ENCODE results near the gene APOL1.
"Not testable (repeated sequence)": the region's sequence is repeated elsewhere in the genome, so short reads cannot be mapped to it uniquely, and the experiment has no call there.

APOL1 gene

DNA sequence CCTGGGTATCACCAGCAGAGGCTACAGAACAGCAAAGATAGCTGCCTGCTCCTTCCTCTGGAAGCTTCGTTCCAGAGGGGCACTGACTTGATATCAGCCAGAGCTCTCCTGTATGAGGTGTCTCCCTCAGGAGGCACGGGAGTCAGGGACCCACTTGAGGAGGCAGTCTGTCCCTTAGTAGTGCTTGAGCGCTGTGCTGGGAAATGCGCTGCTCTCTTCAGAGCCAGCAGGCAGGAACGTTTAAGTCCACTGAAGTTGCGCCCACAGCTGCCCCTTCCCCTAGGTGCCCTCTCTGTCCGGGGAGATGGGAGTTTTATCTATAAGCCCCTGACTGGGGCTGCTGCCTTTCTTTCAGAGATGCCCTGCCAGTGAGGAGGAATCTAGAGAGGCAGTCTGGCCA, 18.3 kb downstream of the APOL1 start:
- not testable (repeated sequence) for FAIRE-seq

DNA sequence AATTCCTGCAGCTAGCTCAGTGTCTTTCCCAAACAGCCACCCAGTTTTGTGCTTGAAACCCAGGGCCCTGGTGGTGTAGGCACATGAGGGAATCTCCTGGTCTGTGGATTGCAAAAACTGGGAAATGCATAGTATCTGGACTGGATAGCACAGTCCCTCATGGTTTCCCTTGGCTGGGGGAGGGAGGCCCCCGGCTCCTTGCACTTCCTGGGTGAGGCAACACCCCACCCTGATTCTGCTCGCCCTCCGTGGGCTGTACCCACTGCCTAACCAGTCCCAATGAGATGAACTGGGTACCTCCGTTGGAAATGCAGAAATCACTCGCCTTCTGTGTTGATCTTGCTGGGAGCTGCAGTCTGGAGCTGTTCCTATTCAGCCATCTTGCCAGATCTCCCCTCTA, 19.0 kb downstream of the APOL1 start:
- FAIRE-seq = not testable (repeated sequence)

DNA sequence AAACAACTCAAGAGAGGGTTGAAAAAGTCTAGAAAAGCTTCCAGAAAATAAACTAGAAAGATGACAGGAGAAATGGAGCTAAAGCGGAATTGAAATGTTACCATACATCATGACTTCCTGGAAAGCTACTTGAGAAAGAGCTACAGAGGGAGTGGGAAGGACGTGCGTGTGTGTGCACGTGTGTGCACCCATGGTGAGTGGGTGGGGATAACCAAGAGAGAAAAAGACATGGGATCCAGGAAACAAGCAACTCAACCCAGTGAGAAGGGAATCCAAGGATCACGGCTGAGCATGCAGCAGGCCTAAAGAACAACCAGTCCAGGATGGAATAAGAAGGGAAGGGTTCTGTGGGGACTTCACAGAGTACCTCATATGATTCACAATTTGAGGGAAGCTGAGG, 21.6 kb downstream of the APOL1 start:
- FAIRE-seq = no peak

DNA sequence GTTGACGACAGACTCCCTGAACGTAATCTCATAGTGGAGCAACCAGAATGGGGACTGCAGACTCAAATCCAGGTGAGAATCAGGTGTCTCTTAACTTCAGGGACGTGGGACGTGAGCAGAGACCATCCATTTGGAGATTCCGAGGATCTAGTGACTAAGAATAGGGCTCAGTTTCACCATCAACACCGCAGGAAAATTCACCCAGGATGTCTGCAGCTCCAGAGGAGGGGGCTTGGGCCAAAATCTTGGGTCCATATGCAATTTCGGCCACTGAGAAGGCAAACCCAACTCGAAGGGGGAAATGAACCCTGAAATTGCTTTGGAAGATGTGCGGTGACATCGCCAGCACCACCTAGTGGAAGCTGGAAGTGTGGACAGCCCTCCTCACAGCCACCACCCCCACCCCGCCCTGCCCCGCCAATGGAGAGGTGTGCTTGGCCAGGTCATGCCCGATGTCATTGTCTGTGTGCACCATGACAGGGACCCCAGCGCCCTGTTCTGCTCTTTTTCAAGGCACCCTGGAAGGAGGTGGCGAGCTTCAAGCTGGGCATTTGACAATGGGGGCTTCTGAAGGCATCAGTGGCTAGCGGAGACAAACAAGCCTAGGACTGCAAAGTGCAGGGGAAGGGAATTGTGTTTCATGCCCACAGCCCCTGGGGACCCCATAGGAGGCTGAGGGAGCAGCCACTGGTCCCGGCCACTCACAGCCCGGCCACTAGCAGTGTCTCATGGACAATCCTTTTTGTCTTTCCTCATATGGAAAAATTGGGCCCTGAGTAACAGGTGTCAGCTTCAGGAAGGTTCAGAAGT, 24.8 kb downstream of the APOL1 start:
- FAIRE-seq = no peak

DNA sequence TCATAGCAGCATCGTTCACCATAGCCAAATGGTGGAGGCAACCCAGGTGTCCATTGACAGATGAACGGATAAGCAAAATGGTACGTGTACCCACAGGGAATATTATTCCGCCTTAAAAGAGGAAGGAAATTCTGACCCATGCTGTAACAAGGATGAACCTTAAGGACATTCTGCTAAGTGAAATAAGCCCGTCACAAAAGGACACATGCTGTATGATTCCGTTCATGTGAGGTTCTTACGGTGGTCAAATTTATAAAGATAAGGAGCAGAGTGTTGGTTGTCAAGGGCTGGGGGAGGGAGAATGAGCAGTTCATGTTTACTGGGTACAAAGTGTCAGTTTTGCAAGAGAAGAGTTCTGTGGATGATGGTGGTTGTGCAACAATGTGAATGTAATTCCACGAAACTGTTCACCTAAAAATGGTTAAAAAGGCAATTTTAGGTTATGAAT, 26.3 kb downstream of the APOL1 start:
- FAIRE-seq = no peak

DNA sequence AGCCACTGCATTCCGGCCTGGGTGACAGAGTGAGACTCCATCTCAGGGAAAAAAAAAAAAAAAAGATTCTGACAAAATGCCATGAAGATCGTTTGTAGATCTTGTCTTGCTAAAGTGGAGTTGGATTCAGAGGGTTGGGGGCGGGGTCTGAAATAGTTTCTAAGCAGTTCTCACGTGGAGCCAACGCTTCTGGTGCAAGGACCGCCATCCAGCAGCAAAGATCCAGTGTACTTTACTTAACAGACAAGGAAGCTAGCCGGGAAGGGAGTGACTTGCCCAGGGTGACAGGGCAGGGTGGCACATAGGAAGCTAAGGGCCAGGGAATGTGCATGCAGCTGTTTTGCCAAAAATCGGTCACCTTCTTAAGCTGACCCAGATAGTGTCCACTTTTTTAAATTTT, 27.4 kb downstream of the APOL1 start:
- no peak for FAIRE-seq

DNA sequence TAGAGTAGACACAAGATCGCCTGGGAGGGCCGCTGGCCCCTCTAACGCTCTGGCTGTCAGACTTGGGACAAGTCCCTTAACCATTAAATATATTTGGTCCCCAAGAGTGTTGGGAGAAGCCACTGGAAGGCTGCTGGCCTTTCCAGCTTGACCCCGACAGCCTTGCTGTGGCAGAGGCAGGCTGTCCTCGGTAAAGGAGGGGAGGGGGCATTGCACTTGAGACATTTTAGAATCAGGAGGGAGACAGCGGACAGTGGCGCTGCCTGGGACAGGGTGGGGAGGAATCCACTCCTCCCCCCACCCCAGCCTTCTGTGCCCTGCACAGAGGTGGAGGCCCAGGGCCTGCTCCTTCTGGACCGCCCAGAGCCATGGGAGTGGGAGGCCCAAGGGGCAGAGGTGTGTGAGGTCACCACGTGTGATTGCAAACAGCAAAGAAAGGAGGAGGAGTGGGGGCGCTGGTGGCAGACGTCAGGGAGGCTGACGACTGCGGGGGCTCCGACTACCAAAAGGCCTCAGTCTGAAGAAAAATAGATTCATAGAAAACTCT, 28.9 kb downstream of the APOL1 start:
- FAIRE-seq = no peak

DNA sequence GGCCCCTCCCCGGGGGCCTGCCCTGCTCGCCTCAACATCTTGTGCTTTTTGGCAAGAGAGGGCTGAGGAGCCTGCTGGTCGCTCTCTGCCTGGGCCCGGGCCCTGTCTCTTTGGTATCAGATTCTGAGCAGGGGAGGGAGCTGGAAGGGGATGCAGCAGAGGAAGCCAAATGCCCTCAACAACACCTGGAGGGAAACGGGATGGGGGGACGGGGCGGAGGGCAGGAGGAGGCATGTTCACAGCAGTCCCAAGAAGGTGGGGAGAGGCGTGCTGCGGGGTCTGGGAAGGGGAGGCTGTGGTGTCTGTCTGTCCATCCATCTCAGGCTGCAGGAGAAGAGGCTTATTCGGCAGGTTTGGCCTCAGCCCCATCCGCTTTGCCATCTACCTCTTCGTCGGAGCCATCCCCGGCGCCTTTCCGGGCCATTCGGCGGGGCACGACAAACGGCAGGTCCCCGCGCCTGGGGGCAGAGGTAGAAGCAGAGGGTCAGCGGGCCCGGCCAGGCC, 29.4 kb downstream of the APOL1 start:
- no peak for FAIRE-seq

DNA sequence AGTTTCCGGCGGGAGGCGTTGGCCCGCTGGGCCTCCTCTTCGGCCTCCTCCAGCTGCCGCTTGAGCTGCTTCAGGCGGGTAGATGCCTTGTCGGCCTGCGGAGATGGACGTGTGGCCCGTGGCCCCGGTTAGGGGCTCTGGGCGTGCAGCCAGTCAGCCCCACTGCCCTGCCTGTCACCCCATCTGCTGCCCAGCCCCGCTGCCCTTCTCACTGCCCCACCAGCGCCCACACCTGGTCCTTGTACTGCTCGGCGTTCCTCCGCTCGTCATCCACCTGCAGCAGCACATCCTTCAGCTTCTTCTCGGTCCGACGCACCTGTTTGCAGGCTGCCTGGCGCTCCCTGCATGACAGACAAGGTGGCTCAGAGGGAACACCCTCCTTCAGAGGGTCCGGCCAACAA, 31.2 kb downstream of the APOL1 start:
- FAIRE-seq = no peak

DNA sequence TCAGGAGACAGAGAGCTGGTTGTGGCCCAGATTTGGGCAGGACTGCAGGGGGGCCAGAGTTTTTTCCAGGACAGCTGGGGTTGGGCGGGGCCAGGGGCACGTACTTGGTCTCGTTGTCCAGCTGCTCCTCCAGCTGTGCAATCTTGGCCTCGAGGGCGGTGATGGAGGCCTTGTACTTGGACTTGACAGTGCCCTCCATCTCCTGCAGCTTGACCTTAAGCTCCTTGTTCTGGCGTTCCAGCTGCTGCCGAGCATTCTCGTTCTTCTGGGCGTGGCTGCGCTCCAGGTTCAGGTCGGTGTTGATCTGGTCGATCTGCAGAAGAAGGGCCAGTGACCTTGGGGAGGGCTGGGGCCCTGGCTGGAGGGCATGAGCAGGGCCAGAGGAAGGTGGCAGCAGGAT, 32.1 kb downstream of the APOL1 start:
- FAIRE-seq = no peak

DNA sequence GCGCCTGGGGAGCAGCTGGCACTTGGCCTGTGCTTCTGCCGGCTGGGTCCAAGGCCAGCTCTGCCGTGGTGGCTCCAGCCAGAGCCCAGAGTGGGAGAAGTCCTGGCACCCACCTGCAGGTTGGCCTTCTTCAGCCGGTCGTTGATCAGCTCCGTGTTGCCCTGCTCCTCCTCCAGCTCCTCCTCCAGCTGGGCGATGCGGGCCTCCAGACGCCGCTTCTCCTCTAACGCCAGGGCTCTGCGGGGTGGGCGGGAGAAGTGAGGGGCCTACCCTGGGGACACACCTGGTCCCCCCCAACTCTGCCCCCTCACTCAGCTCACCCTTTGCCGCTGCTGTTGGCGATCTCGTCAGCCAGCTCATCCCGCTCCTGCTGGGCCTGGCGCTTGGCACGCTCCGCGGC, 32.6 kb downstream of the APOL1 start:
- no peak for FAIRE-seq

DNA sequence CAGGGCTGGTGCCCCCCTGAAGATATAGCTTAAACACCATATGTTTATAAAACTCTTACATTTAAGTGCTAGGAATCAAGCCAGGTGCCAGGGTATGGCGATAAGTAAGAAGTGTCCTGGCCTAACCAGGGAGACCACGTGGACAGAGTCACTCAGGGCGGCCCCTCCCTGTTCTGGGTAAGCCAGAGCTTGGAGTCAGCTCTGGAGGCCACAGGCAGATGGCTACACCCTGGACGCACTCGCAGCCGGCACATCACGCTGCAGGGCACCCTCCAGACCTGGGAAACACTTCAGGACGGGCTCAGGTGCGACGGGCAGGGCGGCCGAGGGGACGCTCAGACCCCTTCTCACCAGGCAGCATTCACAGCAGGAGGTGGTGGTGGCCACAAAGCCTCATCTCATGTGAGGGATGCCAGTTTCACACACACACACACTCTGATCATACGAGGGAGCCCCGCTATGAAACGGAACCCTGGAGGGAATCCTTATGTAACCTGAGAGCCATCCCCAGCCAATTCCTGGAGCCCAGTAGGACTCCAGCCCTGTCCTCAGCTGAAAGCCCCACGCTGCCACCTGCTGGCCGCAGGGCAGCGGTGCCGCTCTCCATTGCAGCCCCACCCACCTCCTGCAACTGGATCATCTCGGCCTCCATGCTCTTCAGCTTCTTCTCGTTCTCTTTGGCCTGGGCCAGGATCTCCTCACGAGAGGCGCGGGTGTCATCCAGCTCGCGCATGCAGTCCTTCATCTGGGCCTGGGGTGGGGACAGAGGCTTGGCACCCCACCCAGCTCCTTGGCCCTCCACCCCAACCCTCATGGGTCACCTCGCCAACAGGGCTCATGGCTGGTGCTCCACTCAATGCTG, 33.4 kb downstream of the APOL1 start:
- FAIRE-seq = no peak

DNA sequence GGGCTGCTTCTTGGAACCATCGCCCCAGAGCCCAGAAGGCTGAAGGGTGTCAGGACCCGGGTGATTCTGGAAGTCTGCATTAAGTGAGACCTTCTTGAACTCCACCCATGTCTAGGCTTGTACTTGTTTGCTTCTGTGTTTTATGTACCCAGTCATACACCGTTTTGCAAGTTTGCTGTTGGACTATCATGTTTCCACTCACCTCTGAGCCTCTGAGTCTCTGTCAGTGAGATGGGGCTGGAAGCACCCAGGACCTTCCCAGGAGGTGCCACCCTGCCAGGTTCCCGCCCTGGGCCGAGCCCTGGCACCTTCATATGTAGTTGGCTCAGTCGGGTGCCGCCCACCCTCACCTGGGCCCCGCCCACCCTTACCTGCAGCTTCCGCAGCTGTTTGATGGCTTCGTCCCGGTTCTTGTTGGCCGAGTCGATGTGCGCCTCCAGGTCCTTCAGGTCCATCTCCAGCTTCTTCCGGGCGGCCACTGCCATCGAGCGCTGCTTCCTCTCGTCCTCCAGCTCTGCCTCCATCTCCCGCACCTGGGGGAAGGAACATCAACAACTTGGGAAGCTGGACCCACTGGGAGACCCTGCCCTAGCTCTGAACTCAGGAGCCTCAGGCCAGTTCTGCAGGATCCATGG, 35.1 kb downstream of the APOL1 start:
- no peak for FAIRE-seq

DNA sequence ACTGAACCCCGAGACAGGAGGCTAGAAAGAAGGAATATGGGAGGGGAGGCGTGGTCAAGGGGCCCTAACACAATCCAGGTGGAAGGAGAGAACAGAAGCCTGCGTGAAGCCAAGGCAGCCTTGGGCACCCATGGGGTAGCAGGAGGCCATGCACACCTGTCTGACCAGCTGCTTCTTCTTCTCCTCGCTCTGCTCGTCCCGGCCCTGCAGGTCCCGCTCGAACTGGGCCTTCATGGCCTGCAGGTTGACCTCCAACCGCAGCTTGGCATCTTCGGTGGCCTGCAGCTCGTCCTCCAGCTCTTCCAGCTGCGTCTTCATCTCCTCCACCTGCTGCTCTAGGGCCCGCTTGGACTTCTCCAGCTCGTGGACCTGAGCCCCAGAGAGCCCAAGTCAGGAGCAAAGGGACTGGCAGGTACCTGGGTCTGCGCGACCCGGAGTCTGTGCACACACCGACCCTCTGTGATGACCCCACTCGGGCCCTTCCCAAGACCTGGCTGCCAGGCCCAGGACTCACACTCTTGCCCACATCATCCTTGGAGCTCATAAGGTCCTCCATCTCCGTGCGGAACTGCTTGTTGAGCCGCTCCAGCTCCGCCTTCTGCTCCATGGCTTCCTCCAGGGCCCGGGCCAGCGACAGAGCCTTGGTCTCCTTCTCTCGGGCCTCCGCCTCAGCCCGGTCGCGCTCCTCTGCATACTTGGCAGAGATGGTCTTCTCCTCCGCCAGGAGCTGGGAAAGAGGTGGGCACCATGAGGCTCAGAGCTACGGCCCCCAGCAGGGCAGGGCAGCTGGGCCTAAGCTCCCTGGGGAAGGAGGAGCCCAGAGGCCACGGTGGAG, 35.9 kb downstream of the APOL1 start:
- FAIRE-seq = no peak

DNA sequence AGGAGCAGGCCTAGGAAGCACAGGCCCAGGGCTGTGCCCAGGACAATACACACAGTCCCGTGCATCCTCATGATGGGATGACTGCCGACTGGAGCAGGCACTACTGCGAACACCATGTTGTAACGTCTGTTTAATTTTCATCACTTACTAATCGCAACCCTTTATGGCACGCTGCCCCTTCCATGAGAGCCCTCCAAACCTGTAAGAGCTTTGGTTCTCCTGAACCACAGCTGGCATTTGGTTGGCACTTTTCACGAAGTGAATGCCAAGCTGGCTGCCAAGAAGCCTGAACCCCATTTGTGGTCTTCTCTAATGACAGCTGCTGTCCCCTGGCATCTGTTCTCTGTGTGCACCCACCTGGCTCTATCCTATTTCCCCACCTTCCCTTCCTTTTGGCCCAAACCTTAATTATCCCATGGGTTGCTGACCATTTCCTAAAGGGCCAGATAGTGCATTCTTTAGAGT, 36.5 kb downstream of the APOL1 start:
- no peak for FAIRE-seq

DNA sequence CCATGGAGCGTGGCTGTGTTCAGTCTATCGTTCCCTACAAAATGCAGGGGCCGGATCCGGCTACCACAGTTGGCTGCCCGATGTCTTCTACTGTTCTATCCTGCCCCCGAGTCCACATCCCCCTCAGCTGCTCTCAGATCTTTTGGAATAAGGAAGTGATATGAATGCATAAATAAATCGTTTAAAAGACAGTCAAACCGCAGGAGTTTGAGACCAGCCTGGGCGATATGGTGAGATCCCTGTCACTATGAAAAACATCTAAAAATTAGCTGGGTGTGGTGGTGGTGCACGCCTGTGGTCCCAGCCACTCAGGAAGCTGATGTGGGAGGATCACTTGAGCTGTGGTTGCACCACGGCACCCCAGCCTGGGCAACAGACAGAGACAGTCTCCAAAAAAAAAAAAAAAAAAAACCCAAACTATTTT, 37.0 kb downstream of the APOL1 start:
- not testable (repeated sequence) for FAIRE-seq

DNA sequence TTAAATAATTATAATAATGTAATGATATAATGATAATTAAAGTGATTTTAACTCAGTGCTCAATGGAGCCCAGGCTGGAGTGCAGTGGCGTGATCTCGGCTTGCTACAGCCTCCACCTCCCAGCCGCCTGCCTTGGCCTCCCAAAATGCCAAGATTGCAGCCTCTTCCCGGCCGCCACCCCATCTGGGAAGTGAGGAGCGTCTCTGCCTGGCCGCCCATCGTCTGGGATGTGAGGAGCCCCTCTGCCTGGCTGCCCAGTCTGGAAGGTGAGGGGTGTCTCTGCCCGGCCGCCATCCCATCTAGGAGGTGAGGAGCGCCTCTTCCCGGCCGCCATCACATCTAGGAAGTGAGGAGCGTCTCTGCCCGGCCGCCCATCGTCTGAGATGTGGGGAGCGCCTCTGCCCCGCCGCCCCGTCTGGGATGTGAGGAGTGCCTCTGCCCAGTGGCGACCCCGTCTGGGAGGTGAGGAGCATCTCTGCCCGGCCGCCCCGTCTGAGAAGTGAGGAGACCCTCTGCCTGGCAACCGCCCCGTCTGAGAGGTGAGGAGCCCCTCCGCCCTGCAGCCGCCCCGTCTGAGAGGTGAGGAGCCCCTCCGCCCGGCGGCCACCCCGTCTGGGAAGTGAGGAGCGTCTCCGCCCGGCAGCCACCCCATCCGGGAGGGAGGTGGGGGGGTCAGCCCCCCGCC, 37.6 kb downstream of the APOL1 start:
- not testable (repeated sequence) for FAIRE-seq

DNA sequence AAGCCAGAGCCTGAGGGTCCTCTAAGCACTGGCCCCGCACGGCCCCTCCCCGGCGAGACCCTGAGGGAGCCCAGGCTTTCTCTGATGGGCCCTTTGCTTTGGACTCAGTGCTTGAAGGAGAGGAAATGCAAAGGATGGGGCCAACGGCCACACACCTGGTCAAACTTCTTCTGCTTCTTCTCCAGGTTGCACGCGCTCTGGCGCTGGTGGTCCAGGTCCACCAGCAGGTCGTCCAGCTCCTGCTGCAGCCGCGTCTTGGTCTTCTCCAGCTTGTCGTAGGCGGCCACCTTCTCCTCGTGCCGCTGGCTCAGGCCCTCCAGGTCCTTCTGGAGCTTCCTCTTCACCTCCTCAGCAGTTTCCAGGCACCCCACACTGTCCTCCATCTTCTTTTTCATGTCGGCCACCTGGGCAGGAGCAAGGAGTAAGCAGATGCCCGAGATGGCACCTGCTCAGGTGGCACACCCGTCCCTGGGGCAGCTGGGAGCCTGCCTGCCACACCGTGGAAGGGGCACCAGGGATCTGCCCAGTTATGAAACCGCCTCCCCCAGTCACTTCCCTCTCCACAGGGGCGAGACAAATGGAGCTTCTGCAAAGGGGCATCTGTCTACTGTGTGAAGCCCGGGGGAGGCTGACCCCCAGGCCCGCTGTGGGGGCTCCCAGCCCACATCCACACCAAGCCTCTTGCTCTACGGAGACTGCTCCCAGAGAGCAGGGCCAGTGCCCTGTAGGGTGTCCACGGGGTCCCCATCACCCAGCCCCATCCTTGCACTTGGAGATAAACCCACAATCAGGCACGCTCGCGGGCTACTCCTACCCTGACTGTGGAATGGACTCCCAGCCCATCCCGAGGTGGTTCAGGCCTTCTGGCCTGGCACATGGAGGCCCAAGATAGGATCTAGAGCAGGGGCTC, 39.2 kb downstream of the APOL1 start:
- no peak for FAIRE-seq

DNA sequence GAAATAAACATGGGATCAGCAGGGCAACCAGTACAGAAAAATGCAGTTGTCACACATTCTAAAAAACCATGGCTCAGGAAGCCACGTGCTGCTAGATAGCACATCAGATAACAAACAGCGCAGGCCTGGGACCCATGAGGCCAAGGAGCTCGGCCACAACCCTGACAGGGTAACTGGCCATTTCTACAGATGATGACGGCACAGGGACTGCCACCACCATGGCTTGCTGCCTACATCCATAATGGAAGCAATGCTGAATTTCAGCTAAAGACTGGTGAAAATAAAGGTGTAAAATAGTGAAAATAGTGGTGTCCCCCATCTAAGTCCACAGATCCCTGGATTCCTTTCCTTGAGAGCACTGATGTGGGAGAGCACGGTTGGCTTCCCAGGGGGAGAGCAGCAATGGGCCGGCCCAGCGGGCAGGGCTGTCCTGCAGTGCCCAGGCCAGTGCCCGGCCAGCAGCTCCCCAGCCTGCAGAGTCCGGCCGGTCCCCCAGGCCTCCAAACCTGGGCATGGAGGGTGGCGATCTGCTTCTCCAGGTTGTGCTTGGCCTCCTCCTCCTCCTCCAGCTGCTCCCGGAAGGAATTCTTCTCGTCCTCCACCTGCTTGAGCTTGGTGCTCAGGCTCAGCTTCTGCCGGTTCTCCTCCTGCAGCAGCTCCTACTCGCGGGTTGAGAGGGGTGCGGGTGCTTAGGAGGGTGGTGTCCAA, 40.0 kb downstream of the APOL1 start:
- no peak for FAIRE-seq
